Measurements from ENCODE around the gene NDUFB5. TPM values are rescaled to one million over a fixed set of nuclear protein-coding genes. Genes with fewer than 3 reads are reported as not detected.
A peak's percentile ranks its signal among the peaks of the same experiment; 100 is the strongest.

The NDUFB5 gene
- total RNA-seq, 1 donor from 2014 or later = 93.9 TPM

GRCh38 chr3:179671309-179671708 is 66.7 kb downstream of the NDUFB5 start:
- no peak for TF ChIP-seq CTCF (IDR thresholded peaks at IDR 0.05)
- Histone ChIP-seq H3K4me3 (no peak overlapping the region), H3K36me3 (no peaks in the 10 kb centered on the region), H3K27ac (peak overlapping the region; percentile 22), H3K9me3 (no peaks in the 10 kb centered on the region), H3K4me1 (peaks cover 27% of the 10 kb centered on the region), H3K27me3 (ENCODE audit: low read depth) (no peaks in the 10 kb centered on the region)
- DNase-seq (no peak), ATAC-seq (no peak)
- intact Hi-C loops (cut with DNase I) = no loop called here

- intact Hi-C loops (cut with DNase I) = no loop called here
- ATAC-seq = peak in 1 of 2 donors; percentile 3
These were observed 67.2 kb downstream of the NDUFB5 start for GRCh38 chr3:179671747-179672242.

GRCh38 chr3:179672918-179673317 is 68.3 kb downstream of the NDUFB5 start:
- ATAC-seq (peak; percentile 44 to 48), DNase-seq (no peak)
- Histone ChIP-seq H3K4me3 (no peak overlapping the region), H3K9me3 (no peaks in the 10 kb centered on the region), H3K4me1 (peaks cover 18% of the 10 kb centered on the region), H3K36me3 (no peaks in the 10 kb centered on the region), H3K27ac (peak overlapping the region; percentile 69), H3K27me3 (ENCODE audit: low read depth) (no peaks in the 10 kb centered on the region)
- intact Hi-C loops (cut with DNase I) = no loop called here
- TF ChIP-seq CTCF (IDR thresholded peaks at IDR 0.05) = no peak

More at GRCh38 chr3:179671747-179672242, 67.2 kb downstream of the NDUFB5 start:
- Histone ChIP-seq H3K27ac (peak overlapping the region; percentile 22), H3K36me3 (no peaks in the 10 kb centered on the region), H3K4me3 (peak overlapping the region; percentile 9), H3K9me3 (no peaks in the 10 kb centered on the region), H3K27me3 (ENCODE audit: low read depth) (no peaks in the 10 kb centered on the region), H3K4me1 (peaks cover 23% of the 10 kb centered on the region)
- DNase-seq = no peak
- no peak for TF ChIP-seq CTCF (IDR thresholded peaks at IDR 0.05)

GRCh38 chr3:179673523-179673922 is 68.9 kb downstream of the NDUFB5 start:
- H3K27ac ChIP-seq = peak overlapping the region; percentile 69

GRCh38 chr3:179676081-179676480 is 71.5 kb downstream of the NDUFB5 start:
- DNase-seq (no peak), ATAC-seq (no peak)
- H3K36me3 ChIP-seq = no peaks in the 10 kb centered on the region
- no peak overlapping the region for H3K27ac ChIP-seq
- peaks cover 18% of the 10 kb centered on the region for H3K4me1 ChIP-seq
- no peaks in the 10 kb centered on the region for H3K9me3 ChIP-seq
- no peak for TF ChIP-seq CTCF (IDR thresholded peaks at IDR 0.05)
- H3K4me3 ChIP-seq = no peak overlapping the region
- intact Hi-C loops (cut with DNase I) = no loop called here
- no peaks in the 10 kb centered on the region for H3K27me3 ChIP-seq (ENCODE audit: low read depth)

More at GRCh38 chr3:179673523-179673922, 68.9 kb downstream of the NDUFB5 start:
- no peak for DNase-seq
- no peak for TF ChIP-seq CTCF (IDR thresholded peaks at IDR 0.05)
- intact Hi-C loops (cut with DNase I) = no loop called here
- Histone ChIP-seq H3K4me1 (peaks cover 18% of the 10 kb centered on the region), H3K9me3 (no peaks in the 10 kb centered on the region), H3K36me3 (no peaks in the 10 kb centered on the region), H3K4me3 (peak overlapping the region; percentile 19), H3K27me3 (ENCODE audit: low read depth) (no peaks in the 10 kb centered on the region)
- ATAC-seq = peak; percentile 86 to 89

Other genes starting within 250 kb of the NDUFB5 start
- gene GNB4, start 153.3 kb upstream of the NDUFB5 start, total RNA-seq = 60.5 TPM
- gene ACTL6A, start 41.9 kb upstream of the NDUFB5 start, total RNA-seq = 36.5 TPM
- 21.0 TPM for gene MRPL47, start 156 bp upstream of the NDUFB5 start, total RNA-seq
- 13.9 TPM for gene USP13, start 48.2 kb downstream of the NDUFB5 start, total RNA-seq